Spleen (tissue), 7 donors: ENCODE data around the gene CDX2.

Source experiments
- POLR2A ChIP-seq, 3 donors: fragments of 450-650 bp; IDR thresholded peaks; one replicate each; pipeline ENCODE4 v1.5.1; 2017; ENCODE audit warnings: antibody characterized with exemption in 3 of 3, mild to moderate bottlenecking in 1 of 3
- POLR2AphosphoS5 ChIP-seq, 3 donors: sonication (generic); formaldehyde crosslinking; IDR thresholded peaks; one replicate each; pipeline ENCODE4 v1.5.1; 2017; ENCODE audit warnings: antibody characterized with exemption in 3 of 3
- TF ChIP-seq, protein P1 (sequence below), 11 experiments: fragments of 200-600 bp in 7 of 11; fragments of 450-650 bp in 4 of 11; sonication (generic) in 4 of 11; IDR thresholded peaks in 8 of 11; conservative IDR thresholded peaks in 3 of 11; 1 replicate in 7 of 11; 2 replicates in 4 of 11; pipeline versions ENCODE4 v1.4.0 to v1.8.0; 2016 to 2021; ENCODE audit warnings: antibody characterized with exemption in 11 of 11, inconsistent platforms in 4 of 11, mild to moderate bottlenecking in 1 of 11
- donor health status: DM: no; HTN: no; CAD: no; lungs with moderate emphysema.
- donor health status: DM: no; HTN: no; CAD: no.
- donor health status: DM: no; HTN: no; CAD: no.

DNA sequence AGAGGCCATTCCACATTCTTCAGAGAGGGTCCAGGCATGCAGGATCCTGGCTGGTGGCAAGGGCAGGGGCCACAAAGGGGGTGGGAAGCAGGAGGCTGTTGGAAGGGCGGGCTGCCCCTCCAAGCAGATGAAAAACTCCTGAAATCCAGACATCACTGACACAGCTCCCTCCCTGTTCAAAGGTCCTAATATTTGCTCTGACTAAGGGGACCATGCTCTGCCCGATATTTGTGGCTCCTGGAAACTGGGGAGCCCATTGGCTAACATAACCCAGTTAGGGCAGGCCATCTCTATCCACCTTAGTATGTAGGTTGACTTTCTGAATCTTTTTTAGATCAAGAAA, 3.3 kb upstream of the CDX2 start:
- TF ChIP-seq, protein P1, sequence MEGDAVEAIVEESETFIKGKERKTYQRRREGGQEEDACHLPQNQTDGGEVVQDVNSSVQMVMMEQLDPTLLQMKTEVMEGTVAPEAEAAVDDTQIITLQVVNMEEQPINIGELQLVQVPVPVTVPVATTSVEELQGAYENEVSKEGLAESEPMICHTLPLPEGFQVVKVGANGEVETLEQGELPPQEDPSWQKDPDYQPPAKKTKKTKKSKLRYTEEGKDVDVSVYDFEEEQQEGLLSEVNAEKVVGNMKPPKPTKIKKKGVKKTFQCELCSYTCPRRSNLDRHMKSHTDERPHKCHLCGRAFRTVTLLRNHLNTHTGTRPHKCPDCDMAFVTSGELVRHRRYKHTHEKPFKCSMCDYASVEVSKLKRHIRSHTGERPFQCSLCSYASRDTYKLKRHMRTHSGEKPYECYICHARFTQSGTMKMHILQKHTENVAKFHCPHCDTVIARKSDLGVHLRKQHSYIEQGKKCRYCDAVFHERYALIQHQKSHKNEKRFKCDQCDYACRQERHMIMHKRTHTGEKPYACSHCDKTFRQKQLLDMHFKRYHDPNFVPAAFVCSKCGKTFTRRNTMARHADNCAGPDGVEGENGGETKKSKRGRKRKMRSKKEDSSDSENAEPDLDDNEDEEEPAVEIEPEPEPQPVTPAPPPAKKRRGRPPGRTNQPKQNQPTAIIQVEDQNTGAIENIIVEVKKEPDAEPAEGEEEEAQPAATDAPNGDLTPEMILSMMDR (IDR thresholded peaks at IDR 0.05 in 8 of 11, conservative IDR thresholded peaks at IDR 0.05 in 3 of 11): no peak
- TF ChIP-seq POLR2A (IDR thresholded peaks at IDR 0.05) (no peak), POLR2AphosphoS5 (IDR thresholded peaks at IDR 0.05) (no peak)
